ENCODE data around the gene SNCG. TPM values are rescaled to one million over a fixed set of nuclear protein-coding genes. Genes with fewer than 3 reads are reported as not detected.

Gene SNCG
- total RNA-seq, 1 experiment from 2014 or later, result 8.4 TPM

DNA sequence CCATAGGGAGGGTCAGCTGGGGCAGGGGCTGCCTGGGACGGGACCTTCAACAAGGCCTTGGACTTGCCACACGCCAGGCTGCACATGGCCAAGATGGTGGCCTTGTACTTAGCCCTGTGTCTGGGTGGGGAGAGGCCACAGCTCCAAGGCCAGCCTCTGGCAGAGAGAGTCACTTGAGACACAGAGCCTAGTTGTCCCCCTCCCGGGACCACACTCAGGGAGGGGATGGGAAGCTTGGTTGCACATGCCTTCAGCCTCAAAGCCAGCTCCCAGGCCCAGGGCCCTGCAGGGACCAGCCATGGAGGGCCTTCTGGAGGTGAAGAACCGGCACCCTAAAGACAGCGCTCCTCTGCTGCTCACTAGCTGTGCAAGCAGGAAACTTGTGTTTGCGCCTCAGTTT lies 17.7 kb upstream of the SNCG start:
- ChIA-PET CTCF (interaction anchor here (0.7 to 13.1 kb wide), 6 partner anchors 14 to 303 kb away, joined by 3 to 462 read pairs (median 4); partner anchors contain the start of genes ADIRF and SNCG), POLR2A (interaction anchor here (0.9 kb wide), 1 partner anchor 13 kb away, joined by 3 read pairs; no protein-coding TSS in a partner anchor)
- TF ChIP-seq, protein P1, sequence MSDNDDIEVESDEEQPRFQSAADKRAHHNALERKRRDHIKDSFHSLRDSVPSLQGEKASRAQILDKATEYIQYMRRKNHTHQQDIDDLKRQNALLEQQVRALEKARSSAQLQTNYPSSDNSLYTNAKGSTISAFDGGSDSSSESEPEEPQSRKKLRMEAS (CRISPR knock-in tag; IDR thresholded peaks at IDR 0.05), result 0 out of 2 replicates have a peak, but pooled peaks have one; percentile 29
- TF ChIP-seq, protein P2, sequence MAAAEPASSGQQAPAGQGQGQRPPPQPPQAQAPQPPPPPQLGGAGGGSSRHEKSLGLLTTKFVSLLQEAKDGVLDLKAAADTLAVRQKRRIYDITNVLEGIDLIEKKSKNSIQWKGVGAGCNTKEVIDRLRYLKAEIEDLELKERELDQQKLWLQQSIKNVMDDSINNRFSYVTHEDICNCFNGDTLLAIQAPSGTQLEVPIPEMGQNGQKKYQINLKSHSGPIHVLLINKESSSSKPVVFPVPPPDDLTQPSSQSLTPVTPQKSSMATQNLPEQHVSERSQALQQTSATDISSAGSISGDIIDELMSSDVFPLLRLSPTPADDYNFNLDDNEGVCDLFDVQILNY (CRISPR knock-in tag; IDR thresholded peaks at IDR 0.05), result no peak
- TF ChIP-seq TCF7 (CRISPR knock-in tag; IDR thresholded peaks at IDR 0.05; ENCODE audit: low read depth), result no peak
- Mint-ChIP-seq H3K9me3 (0 out of 2 replicates have a peak, but pooled peaks cover 4% of the 10 kb centered on the region), H3K27ac (no peak overlapping the region), H3K36me3 (no peaks in the 10 kb centered on the region), H3K4me1 (peaks cover 9% of the 10 kb centered on the region), H3K27me3 (ENCODE audit: low read depth) (no peaks in the 10 kb centered on the region; the same call in 1 of the 2 replicates), H3K4me3 (no peak overlapping the region)
- DNase-seq (ENCODE audit: low spot score), result peak; percentile 7
- ATAC-seq, result no peak

DNA sequence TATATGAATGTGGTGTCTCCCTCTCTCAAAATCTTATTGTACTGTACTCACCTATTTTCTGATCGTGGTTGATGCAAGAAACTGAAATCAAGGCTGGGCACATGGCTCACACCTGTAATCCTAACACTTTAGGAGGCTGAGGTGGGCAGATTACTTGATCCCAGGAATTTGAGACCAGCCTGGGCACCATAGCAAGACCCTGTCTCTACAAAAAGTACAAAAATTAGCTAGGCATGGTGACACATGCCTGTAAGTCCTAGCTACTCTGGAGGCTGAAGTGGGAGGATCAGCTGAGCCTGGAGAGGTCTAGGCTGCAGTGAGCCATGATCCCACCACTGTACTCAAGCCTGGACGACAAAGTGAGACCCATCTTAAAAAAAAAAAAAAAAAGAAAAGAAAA lies 17.0 kb upstream of the SNCG start:
- TF ChIP-seq ZNF121 (CRISPR knock-in tag; IDR thresholded peaks at IDR 0.05) (0 out of 2 replicates have a peak, but pooled peaks have one; percentile 46), TCF7 (CRISPR knock-in tag; IDR thresholded peaks at IDR 0.05; ENCODE audit: low read depth) (no peak)
- no peak for DNase-seq (ENCODE audit: low spot score)
- peaks cover 13% of the 10 kb centered on the region for H3K4me1 Mint-ChIP-seq
- POLR2A ChIA-PET, result interaction anchor here (0.7 kb wide), 1 partner anchor 25 kb away, joined by 3 read pairs; no protein-coding TSS in a partner anchor
- H3K36me3 Mint-ChIP-seq, result no peaks in the 10 kb centered on the region
- no peaks in the 10 kb centered on the region for H3K9me3 Mint-ChIP-seq
- no peak overlapping the region for H3K27ac Mint-ChIP-seq
- no peaks in the 10 kb centered on the region; the same call in 1 of the 2 replicates for H3K27me3 Mint-ChIP-seq (ENCODE audit: low read depth)
- CTCF ChIA-PET, result interaction anchor here (2.0 to 13.1 kb wide), 3 partner anchors 14 to 248 kb away, joined by 5 to 462 read pairs (median 23); partner anchors contain the start of genes ADIRF and SNCG
- H3K4me3 Mint-ChIP-seq, result no peak overlapping the region
- ATAC-seq, result no peak

DNA sequence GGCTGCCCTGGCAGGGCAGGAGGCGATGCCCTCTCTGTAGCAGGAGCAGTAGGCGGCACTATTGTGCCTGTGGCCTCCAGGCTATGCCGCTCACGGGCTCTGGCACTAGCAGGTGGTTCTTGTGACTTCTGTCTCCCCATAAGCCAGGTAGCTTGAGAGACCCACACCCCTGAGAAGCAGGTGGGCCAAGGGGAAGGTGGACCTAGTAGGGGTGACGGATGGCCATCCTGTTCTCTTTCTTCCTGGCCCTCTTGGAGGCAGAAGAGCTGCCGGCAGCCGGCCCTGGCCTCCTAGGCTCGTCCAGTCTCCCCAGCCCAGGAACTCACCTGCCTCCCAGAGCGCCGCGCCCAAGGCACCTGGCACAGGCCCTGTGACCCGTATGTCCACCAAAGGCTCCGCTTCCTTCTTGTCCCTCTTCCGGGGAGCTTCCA lies 16.4 kb upstream of the SNCG start:
- Mint-ChIP-seq H3K4me3 (no peak overlapping the region), H3K9me3 (no peaks in the 10 kb centered on the region), H3K36me3 (no peaks in the 10 kb centered on the region), H3K27ac (no peak overlapping the region), H3K4me1 (peaks cover 19% of the 10 kb centered on the region), H3K27me3 (ENCODE audit: low read depth) (no peaks in the 10 kb centered on the region; the same call in 1 of the 2 replicates)
- ATAC-seq (no peak), DNase-seq (ENCODE audit: low spot score) (peak; percentile 9)
- POLR2A ChIA-PET, result no interaction called here
- CTCF ChIA-PET, result interaction anchor here (2.0 to 13.1 kb wide), 3 partner anchors 13 to 248 kb away, joined by 5 to 462 read pairs (median 23); partner anchors contain the start of genes ADIRF and SNCG
- TF ChIP-seq NFYB (CRISPR knock-in tag; conservative IDR thresholded peaks at IDR 0.05; ENCODE audit: low read depth) (no peak), FOXK1 (CRISPR knock-in tag; IDR thresholded peaks at IDR 0.05) (no peak), ESRRA (CRISPR knock-in tag; IDR thresholded peaks at IDR 0.05; ENCODE audit: borderline replicate concordance) (no peak), ZNF121 (CRISPR knock-in tag; IDR thresholded peaks at IDR 0.05) (no peak)
- TF ChIP-seq, protein P3, sequence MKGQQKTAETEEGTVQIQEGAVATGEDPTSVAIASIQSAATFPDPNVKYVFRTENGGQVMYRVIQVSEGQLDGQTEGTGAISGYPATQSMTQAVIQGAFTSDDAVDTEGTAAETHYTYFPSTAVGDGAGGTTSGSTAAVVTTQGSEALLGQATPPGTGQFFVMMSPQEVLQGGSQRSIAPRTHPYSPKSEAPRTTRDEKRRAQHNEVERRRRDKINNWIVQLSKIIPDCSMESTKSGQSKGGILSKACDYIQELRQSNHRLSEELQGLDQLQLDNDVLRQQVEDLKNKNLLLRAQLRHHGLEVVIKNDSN (CRISPR knock-in tag; IDR thresholded peaks at IDR 0.05), result no peak

DNA sequence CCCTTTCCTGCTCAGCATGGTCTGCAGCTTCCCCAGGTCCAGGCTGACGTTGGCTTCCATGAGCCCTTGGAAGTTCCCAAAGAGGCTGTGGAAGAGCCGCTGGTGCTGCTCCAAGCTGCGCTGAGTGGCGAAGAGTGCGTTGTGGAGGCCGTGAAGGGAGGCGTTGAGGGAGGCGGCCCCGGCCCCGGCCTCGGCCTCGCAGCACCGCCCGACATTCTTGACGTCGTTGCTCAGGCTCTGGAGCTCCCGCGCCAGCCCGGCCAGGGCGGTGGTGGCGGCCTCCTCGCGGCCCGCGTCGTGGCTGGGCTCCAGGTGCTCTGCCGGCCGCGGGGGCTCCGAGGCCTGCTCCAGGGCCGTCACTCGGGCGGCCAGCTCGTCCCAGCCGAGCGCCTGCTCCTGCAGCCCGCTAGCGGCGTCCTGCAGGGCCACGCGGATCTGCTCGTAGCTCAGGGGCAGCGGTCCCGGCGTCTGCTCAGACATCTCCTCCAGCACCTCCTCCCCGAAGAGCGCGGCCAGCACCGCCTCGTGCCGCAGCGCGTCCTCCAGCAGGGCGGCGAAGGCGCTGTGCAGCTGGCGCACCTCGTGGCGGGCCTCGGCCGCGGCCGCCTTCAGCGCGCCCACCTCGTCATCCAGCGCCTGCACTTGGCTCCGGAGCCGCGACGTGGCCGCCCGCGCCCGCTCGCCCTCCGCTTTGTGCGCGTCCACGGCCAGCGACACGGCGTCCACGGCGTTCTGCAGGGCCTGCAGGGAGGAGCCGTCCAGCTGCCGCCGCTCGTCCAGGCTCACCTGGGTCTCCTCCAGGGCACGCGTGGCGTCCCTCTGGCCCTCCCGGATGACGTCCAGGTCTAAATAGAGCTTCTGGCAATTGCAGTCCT lies 15.7 kb upstream of the SNCG start:
- Mint-ChIP-seq H3K4me1 (peaks cover 20% of the 10 kb centered on the region), H3K27me3 (ENCODE audit: low read depth) (no peaks in the 10 kb centered on the region; the same call in 1 of the 2 replicates), H3K27ac (no peak overlapping the region), H3K9me3 (no peaks in the 10 kb centered on the region), H3K36me3 (no peaks in the 10 kb centered on the region), H3K4me3 (no peak overlapping the region)
- ATAC-seq, result peak; percentile 1
- ChIA-PET POLR2A (interaction anchor here (0.6 to 1.2 kb wide), 3 partner anchors 13 to 134 kb away, joined by 3 to 4 read pairs (median 3); no protein-coding TSS in a partner anchor), CTCF (interaction anchor here (0.6 to 13.1 kb wide), 5 partner anchors 12 to 301 kb away, joined by 3 to 462 read pairs (median 5); partner anchors contain the start of genes ADIRF and SNCG)
- peak; percentile 30 for DNase-seq (ENCODE audit: low spot score)
- TF ChIP-seq FOXP1 (CRISPR knock-in tag; IDR thresholded peaks at IDR 0.05; ENCODE audit: borderline replicate concordance), result peak; percentile 28; the same call in 1 of the 2 replicates
- no peak for TF ChIP-seq TP53 (CRISPR knock-in tag; IDR thresholded peaks at IDR 0.05)
- TF ChIP-seq SP1 (CRISPR knock-in tag; conservative IDR thresholded peaks at IDR 0.05), result 0 out of 2 replicates have a peak, but pooled peaks have one; percentile 25

Data from WTC11 (cell line).